Body of pancreas (tissue), 4 donors: Measurements from ENCODE around the gene GLS2.

Source experiments
- POLR2A ChIP-seq, 3 donors: fragments of 450-650 bp; IDR thresholded peaks; one replicate each; pipeline ENCODE4 v1.6.1; 2016; ENCODE audit warnings: antibody characterized with exemption in 3 of 3, mild to moderate bottlenecking in 2 of 3
- TF ChIP-seq, protein P1 (sequence below), 7 experiments: fragments of 450-650 bp in 4 of 7; fragments of 200-600 bp in 3 of 7; sonication (generic) in 3 of 7; IDR thresholded peaks; one replicate each; pipeline ENCODE4 v1.5.1; 2016 to 2019; ENCODE audit warnings: antibody characterized with exemption in 7 of 7

DNA sequence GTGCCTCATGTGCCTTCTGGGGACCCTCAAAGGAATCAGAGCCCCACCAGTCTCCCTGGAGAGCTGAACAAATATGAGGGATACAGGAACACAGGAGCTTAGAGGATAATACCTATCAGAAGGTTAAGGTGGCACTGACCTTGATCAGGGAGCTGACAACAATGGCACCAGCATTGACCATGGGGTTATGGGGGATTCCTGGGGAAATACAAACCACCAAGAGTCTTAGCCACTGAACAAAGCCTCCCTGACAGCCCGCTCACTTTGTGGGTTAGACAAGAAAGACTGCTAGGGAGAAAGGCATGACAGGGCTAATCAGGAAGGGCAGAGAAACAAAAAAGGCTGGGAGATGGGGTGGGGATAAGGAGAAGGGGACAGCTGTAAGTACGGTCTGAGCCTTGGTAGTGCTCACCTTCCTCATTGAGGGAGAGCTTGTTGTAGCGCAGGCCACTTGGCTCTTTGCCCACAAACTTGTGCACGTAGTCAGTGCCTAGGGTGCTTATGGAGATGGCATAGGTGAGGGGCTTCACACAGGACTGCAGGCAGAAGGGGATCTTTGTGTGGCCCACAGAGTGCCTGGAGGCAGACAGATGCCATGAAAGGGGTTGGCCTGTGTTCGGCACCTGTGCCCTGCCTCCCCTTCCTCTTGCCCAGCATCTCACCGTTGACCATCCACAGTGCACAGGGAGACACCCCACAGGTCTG lies 10.3 kb downstream of the GLS2 start:
- TF ChIP-seq, protein P1, sequence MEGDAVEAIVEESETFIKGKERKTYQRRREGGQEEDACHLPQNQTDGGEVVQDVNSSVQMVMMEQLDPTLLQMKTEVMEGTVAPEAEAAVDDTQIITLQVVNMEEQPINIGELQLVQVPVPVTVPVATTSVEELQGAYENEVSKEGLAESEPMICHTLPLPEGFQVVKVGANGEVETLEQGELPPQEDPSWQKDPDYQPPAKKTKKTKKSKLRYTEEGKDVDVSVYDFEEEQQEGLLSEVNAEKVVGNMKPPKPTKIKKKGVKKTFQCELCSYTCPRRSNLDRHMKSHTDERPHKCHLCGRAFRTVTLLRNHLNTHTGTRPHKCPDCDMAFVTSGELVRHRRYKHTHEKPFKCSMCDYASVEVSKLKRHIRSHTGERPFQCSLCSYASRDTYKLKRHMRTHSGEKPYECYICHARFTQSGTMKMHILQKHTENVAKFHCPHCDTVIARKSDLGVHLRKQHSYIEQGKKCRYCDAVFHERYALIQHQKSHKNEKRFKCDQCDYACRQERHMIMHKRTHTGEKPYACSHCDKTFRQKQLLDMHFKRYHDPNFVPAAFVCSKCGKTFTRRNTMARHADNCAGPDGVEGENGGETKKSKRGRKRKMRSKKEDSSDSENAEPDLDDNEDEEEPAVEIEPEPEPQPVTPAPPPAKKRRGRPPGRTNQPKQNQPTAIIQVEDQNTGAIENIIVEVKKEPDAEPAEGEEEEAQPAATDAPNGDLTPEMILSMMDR (IDR thresholded peaks at IDR 0.05) = no peak
- no peak for TF ChIP-seq POLR2A (IDR thresholded peaks at IDR 0.05)
